ENCODE measurements around the gene PON3.

PON3 gene

DNA sequence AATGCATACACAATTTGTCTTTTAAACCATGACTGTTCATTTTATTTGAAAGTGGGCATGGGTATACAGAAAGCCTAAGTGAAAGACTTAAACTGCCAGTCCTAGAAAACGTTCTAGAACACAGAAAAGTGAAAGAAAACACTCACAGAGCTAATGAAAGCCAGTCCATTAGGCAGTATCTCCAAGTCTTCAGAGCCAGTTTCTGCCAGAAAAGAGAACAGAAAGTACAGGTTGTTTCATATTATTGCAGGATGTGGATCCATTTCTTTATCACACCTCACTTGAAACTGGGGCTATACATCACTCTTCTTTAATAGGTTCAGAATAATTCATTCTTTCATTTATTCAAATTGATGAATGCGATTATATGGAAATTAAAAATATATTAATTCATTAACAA, 79.6 kb downstream of the PON3 start:
- TF ChIP-seq, protein P1, sequence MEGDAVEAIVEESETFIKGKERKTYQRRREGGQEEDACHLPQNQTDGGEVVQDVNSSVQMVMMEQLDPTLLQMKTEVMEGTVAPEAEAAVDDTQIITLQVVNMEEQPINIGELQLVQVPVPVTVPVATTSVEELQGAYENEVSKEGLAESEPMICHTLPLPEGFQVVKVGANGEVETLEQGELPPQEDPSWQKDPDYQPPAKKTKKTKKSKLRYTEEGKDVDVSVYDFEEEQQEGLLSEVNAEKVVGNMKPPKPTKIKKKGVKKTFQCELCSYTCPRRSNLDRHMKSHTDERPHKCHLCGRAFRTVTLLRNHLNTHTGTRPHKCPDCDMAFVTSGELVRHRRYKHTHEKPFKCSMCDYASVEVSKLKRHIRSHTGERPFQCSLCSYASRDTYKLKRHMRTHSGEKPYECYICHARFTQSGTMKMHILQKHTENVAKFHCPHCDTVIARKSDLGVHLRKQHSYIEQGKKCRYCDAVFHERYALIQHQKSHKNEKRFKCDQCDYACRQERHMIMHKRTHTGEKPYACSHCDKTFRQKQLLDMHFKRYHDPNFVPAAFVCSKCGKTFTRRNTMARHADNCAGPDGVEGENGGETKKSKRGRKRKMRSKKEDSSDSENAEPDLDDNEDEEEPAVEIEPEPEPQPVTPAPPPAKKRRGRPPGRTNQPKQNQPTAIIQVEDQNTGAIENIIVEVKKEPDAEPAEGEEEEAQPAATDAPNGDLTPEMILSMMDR (IDR thresholded peaks at IDR 0.05; ENCODE audit: low read length): no peak
- TF ChIP-seq EZH2 (optimal IDR thresholded peaks at IDR 0.05; ENCODE audit: low read depth, low read length) (no peak), EZH2phosphoT487 (IDR thresholded peaks at IDR 0.05; ENCODE audit: low read length) (no peak)
- no peaks in the 10 kb centered on the region for H3K79me2 ChIP-seq (ENCODE audit: low read length)

DNA sequence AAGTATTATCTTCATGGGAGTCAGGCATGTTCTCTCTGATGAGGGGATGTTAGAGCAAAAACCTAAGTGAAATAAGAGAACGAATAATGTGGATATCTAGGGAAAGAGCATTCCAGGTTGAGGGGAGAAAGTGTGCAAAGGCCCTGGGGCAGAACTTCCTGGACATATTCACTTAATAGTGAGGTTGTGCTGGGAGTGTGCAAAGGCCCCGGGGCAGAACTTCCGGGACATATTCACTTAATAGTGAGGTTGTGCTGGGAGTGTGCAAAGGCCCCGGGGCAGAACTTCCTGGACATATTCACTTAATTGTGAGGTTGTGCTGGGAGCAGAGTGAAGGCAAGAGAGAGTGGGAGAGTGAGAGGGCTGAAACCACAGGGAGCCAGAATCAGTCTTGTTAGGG, 83.6 kb downstream of the PON3 start:
- Histone ChIP-seq H3K9me3 (replicated peaks; ENCODE audit: insufficient read depth, low read length) (no peaks in the 10 kb centered on the region), H4K20me1 (ENCODE audit: insufficient read depth, low read length) (no peaks in the 10 kb centered on the region), H3K4me1 (ENCODE audit: low read length) (no peaks in the 10 kb centered on the region), H3K27ac (ENCODE audit: low read length) (no peak overlapping the region), H3K36me3 (replicated peaks; ENCODE audit: insufficient read depth, low read length) (no peaks in the 10 kb centered on the region), H3K9me2 (replicated peaks; ENCODE audit: insufficient read depth, low read length) (no peaks in the 10 kb centered on the region), H3K4me2 (ENCODE audit: low read depth, low read length) (no peak overlapping the region), H3K79me2 (ENCODE audit: low read length) (no peaks in the 10 kb centered on the region), H2AFZ (ENCODE audit: low read length) (no peak overlapping the region), H3F3A (ENCODE audit: insufficient read depth, low read length) (peaks cover 5% of the 10 kb centered on the region; the same call in 1 of the 2 replicates), H3K27me3 (replicated peaks; ENCODE audit: insufficient read depth, low read length) (no peaks in the 10 kb centered on the region), H3K4me3 (ENCODE audit: low read length) (no peak overlapping the region), H3K9ac (ENCODE audit: low read length) (no peak overlapping the region)
- TF ChIP-seq EZH2 (optimal IDR thresholded peaks at IDR 0.05; ENCODE audit: low read depth, low read length): no peak
- TF ChIP-seq, protein P1 (IDR thresholded peaks at IDR 0.05; ENCODE audit: low read length): no peak
- TF ChIP-seq EZH2phosphoT487 (IDR thresholded peaks at IDR 0.05; ENCODE audit: low read length): no peak
- DNase-seq: no peak

More for the DNA sequence above, 79.6 kb downstream of the PON3 start:
- peak; percentile 57 for DNase-seq
- Histone ChIP-seq H3K4me1 (ENCODE audit: low read length) (no peaks in the 10 kb centered on the region), H3K4me3 (ENCODE audit: low read length) (no peak overlapping the region), H3K27ac (ENCODE audit: low read length) (no peak overlapping the region), H3K27me3 (replicated peaks; ENCODE audit: insufficient read depth, low read length) (no peaks in the 10 kb centered on the region), H3K36me3 (replicated peaks; ENCODE audit: insufficient read depth, low read length) (no peaks in the 10 kb centered on the region), H4K20me1 (ENCODE audit: insufficient read depth, low read length) (no peaks in the 10 kb centered on the region), H3K9me2 (replicated peaks; ENCODE audit: insufficient read depth, low read length) (no peaks in the 10 kb centered on the region), H3F3A (ENCODE audit: insufficient read depth, low read length) (peaks cover 5% of the 10 kb centered on the region; the same call in 1 of the 2 replicates), H3K4me2 (ENCODE audit: low read depth, low read length) (peak overlapping the region; percentile 10; the same call in 1 of the 2 replicates), H3K9ac (ENCODE audit: low read length) (no peak overlapping the region), H2AFZ (ENCODE audit: low read length) (no peak overlapping the region), H3K9me3 (replicated peaks; ENCODE audit: insufficient read depth, low read length) (no peaks in the 10 kb centered on the region)

DNA sequence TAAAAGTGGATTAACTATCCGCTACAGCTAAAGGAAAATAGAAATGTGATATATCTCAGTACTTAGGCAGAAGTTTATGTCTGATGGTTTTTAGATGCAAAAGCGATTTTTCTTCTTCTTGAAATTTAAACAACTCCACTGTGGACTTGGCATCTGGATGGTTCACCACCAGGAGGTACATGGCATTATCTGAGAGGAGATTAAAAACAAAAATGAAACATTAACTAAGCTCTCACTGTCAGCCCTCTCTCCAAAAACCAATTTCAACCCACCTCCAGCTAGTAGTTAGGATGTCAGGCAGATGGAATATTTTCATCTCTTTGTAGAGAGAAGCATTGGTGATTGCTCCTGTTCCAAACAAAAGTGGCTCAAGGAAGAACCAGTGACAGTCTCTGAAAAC, 84.8 kb downstream of the PON3 start:
- Histone ChIP-seq H4K20me1 (ENCODE audit: insufficient read depth, low read length) (no peaks in the 10 kb centered on the region), H3K27ac (ENCODE audit: low read length) (no peak overlapping the region), H3K9ac (ENCODE audit: low read length) (no peak overlapping the region), H3F3A (ENCODE audit: insufficient read depth, low read length) (0 out of 2 replicates have a peak, but pooled peaks cover under 1% of the 10 kb centered on the region), H3K4me3 (ENCODE audit: low read length) (no peak overlapping the region), H3K36me3 (replicated peaks; ENCODE audit: insufficient read depth, low read length) (no peaks in the 10 kb centered on the region), H2AFZ (ENCODE audit: low read length) (no peak overlapping the region), H3K9me3 (replicated peaks; ENCODE audit: insufficient read depth, low read length) (no peaks in the 10 kb centered on the region), H3K27me3 (replicated peaks; ENCODE audit: insufficient read depth, low read length) (no peaks in the 10 kb centered on the region), H3K9me2 (replicated peaks; ENCODE audit: insufficient read depth, low read length) (no peaks in the 10 kb centered on the region), H3K4me2 (ENCODE audit: low read depth, low read length) (no peak overlapping the region), H3K4me1 (ENCODE audit: low read length) (no peaks in the 10 kb centered on the region), H3K79me2 (ENCODE audit: low read length) (no peaks in the 10 kb centered on the region)
- TF ChIP-seq, protein P1 (IDR thresholded peaks at IDR 0.05; ENCODE audit: low read length): no peak
- TF ChIP-seq EZH2 (optimal IDR thresholded peaks at IDR 0.05; ENCODE audit: low read depth, low read length) (no peak), EZH2phosphoT487 (IDR thresholded peaks at IDR 0.05; ENCODE audit: low read length) (no peak)
- no peak for DNase-seq
